ENCODE measurements around the gene KIAA1217.

DNA sequence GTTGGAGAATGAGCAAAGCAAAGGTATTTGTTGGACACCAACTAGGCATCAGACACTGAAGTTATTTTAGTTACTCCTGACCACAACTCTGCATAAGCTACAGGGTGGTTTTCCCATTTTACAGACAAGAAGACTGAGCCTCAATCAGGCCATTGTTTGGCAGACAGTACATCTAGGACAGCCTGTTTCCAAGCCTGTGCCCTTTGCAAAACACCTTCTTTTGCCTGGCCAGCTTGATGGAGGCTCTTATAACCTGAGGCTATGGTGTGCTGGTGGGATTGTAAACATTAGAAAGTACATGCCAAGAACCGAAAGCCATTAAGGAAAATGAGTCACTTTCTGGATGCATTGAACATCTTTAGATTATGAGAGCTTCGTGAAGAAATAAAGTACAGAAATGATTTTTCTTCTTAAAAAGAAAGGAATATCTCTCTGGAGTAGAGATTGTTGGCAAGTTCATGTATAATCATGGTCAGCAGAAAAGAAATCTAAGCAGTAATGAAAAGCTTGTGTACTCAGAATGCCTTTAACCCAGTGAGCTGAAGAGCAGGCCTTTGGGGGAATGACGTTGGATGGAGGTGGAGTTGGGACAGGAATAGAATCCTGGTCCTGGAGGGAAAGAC is 140.6 kb downstream of the KIAA1217 start:
- no peak for TF ChIP-seq POLR2A (IDR thresholded peaks at IDR 0.05; ENCODE audit: low read depth, low read length)
- TF ChIP-seq TAF1 (IDR thresholded peaks at IDR 0.05; ENCODE audit: low read depth, low read length), result no peak

All from GM12891 (cell line).